ENCODE data around the gene RPTOR.

- no peak for TF ChIP-seq POLR2A (IDR thresholded peaks at IDR 0.05; ENCODE audit: low read depth, low read length)
- TF ChIP-seq POLR2AphosphoS5 (IDR thresholded peaks at IDR 0.05; ENCODE audit: low read depth, low read length) = no peak
- TF ChIP-seq TAF1 (IDR thresholded peaks at IDR 0.05; ENCODE audit: low read depth, low read length) = no peak
Measured at GRCh38 chr17:80949451-80950421, 405.1 kb downstream of the RPTOR start.

Data from GM12891 (cell line).